RPMI8226 (cell line): ENCODE data around the gene RGL1.

Experiments used
- DNase-seq: peaks from one replicate; pipeline ENCODE4 v3.0.0-alpha.2; 2015

RGL1 gene

GRCh38 chr1:183824291-183824690, 19.4 kb downstream of the RGL1 start:
- DNase-seq, result no peak

- DNase-seq, result no peak
Measured at GRCh38 chr1:183827801-183828200, 22.9 kb downstream of the RGL1 start.

- no peak for DNase-seq
Measured at GRCh38 chr1:183830389-183830788, 25.5 kb downstream of the RGL1 start.

DNA sequence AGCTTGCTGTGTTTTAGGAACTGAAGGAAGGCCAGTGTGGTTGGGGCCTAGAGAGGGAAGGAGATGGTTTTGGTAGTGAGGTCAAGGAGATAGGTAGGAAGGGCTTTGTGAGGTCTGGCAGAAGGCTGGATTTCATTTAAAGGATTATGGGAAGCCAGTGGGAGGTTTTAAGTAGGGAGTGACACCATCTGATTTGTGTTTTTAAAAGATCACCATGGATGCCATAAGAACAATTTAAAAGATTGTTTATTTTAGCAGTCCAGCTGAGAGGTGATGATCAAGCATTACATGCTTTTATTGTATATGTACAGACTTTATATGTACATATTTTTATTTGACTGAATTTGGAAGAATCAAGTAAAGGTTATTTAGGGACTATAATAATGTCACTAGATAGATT, 26.4 kb downstream of the RGL1 start:
- no peak for DNase-seq

DNA sequence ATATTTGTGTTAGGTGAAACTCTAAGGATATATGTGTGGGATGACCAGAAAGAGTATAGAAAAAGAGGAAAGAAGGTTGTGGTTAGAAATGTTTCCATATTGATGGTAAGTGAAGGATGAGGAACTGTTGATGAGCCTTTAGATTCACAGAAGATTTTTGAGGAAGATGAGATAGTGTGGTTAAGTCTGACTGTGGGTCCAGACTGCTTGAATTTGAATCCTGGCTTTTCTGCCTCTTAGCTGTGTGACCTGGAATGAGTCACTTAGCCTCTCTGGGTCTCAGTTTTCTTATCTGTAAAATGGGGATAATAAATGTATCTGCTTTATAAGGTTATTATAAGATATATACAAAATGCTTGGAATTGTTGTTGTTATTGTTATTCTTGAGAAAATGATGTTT, 27.5 kb downstream of the RGL1 start:
- DNase-seq, result no peak

GRCh38 chr1:183834568-183834967, 29.6 kb downstream of the RGL1 start:
- no peak for DNase-seq

- DNase-seq, result no peak
Measured at GRCh38 chr1:183836598-183836997, 31.7 kb downstream of the RGL1 start.

DNA sequence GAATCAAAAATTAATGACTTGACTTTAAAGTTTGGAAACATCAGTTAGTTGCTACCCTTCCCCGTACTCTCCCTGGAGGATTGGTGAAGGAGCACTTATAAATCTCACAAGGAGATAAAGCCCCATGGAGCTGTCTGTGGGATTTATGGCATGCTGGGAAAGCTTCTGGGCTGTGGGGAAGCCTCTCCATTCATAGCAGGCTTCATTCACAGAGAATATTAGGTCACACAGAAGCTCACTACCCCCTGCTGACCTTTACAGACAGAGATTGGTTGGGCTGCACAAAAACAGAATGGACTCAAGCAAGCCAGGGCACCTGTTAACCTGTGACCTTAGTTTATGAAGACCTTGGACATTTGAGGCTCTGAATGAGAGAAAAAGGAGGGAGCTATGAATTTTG, 32.1 kb downstream of the RGL1 start:
- DNase-seq, result no peak

- DNase-seq, result no peak
Measured at GRCh38 chr1:183838221-183838620, 33.3 kb downstream of the RGL1 start.

DNA sequence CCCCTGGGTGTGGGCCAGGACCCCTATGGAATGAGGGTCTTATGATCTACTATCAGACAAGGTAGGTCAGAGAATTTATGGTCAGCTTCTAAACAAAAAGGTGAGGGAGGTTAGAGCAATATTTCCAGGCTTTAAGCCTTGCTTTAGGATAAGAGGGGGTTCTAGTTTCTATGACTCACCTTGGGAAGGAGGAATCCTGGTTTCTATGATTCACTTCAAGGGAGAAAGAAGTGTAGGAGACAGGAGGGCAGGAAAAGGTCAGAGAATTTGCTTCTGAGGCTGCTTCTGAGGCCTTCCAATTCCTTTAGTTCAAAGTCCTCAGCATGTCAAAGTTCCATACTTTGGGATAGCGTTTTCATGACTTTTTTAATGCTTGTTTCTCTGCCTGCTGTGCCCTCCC, 35.2 kb downstream of the RGL1 start:
- DNase-seq, result no peak

DNA sequence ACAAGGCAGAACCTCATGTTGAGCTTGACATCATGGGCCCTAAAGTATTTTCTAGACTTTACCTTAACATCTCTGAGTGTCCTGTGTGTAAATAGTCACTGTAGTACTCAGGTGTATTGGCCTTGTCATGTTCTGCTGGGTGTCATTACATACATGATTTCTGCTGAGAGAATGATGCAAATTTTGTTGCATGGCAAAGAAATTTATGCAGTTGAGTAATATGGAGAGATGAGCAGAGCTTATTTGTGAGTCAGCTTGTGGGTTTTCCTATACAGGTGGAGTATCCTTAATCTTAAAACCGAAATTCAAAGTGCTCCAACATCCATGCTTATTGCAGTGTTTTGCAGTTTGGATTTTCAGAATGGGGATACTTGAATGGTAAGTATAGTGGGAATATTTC, 36.6 kb downstream of the RGL1 start:
- DNase-seq, result peak; percentile 17

DNA sequence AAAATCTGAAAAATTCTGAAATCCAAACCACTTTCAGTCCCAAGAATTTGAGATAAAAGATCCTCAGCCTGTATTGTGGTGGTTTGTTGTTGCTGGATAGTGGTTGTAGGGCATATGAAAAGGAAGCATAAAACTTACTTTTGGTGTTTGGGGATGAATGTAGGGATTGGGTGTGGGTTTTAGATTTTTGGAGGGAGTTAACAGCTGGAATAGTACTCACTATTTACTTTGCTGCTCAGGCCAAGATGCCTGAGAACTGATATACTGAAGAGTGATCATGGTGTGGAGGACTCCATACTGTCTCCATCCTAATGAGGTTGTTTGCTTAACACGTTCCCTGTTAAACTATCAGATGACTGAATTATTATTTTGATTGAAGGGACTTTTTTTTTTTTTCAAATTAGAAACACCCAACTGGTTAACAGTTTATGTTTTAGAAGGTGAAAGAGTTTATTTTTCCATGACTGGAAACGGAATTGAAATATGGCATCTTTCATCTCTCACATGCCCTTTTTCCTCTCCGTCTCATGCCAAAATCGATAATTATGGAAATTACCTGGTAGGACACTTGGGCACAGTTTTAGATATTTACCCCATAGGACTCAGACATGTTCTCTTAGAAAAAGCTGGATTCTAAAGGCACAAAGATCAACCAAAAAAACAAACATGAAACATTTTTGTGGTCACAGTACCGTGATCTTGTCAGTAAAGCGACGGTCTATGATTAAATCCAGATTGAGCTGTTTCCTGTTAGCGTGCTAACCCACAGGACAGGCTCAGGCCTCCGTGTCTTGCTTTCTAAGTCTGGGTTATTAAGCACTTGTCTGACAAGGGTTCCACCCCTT, 37.3 kb downstream of the RGL1 start:
- DNase-seq, result peak; percentile 87

GRCh38 chr1:183842795-183843144, 37.9 kb downstream of the RGL1 start:
- no peak for DNase-seq

DNA sequence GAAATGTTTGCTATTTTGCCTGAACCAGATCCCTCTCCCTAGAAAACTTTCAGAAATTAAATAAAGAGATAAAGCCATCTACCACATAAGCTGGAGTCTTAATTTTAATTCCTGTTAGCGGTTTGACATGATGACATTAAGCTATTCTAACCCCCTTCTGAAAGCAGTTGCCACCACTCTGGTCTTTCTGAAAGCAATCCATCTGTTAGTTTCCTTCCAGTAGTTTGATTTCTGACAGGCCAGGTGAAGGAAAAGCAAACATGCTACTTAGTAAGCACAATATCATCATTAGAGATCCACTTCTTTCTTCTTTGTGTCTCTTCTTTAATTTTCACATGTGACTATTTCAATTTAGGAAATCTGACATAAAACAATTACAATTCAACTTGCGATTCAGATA, 39.9 kb downstream of the RGL1 start:
- DNase-seq, result peak; percentile 53

DNA sequence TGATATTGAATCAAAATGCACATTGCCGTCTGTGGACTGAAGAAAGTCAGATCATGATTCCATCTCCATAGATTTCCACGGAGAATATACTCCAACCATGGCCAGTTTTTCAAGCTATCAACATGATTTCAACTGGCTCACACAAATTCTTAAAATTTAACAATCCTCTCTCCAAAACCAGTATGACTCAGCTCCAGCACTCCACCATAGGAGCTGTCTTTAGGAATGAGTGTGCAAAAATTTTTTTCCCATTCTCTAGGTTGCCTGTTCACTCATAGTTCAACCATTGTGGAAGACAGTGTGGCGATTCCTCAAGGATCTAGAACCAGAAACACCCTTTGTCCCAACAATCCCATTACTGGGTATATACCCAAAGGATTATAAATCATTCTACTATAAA, 40.8 kb downstream of the RGL1 start:
- no peak for DNase-seq

GRCh38 chr1:183847641-183848040, 42.7 kb downstream of the RGL1 start:
- DNase-seq, result no peak

DNA sequence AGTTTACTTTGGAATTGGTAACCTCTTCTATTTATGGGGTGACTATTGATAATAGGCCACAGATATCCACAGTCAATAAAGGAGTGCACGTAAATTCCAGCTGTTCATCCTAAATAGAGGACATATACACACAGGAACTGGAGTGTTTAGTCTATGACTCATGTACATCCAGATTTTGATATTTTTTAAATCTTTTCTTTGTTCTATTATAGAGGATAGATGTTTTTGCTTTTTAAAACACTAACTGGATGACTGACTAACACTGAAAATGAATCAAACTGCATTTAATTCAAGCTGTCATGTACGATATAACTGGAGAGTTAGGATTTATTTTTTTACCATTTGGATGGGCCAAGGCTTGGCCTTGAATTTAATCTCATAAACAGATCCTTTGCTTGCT, 45.9 kb downstream of the RGL1 start:
- no peak for DNase-seq

GRCh38 chr1:183859119-183859518, 54.2 kb downstream of the RGL1 start:
- no peak for DNase-seq

GRCh38 chr1:183859831-183860230, 54.9 kb downstream of the RGL1 start:
- no peak for DNase-seq

- DNase-seq, result no peak
Measured at GRCh38 chr1:183862967-183863366, 58.0 kb downstream of the RGL1 start.

DNA sequence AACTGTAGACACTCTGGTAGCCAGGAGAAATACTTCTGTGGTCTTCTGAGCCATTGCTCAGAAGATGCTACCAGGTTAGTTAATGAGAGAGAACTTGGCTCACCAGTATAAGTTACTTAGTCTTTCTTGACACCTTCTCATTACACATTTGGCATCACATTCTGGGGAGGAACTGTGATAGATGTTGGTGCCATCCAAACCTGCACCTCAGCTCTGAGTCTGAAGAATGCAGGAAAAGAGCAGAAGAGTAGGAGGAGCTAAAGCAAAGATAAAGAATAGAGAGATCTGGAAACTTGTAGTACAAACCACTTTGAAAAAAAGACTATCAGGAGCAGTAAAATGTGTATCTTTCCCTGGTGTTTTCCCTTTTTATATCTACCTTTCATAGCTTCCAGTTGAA, 58.9 kb downstream of the RGL1 start:
- no peak for DNase-seq

DNA sequence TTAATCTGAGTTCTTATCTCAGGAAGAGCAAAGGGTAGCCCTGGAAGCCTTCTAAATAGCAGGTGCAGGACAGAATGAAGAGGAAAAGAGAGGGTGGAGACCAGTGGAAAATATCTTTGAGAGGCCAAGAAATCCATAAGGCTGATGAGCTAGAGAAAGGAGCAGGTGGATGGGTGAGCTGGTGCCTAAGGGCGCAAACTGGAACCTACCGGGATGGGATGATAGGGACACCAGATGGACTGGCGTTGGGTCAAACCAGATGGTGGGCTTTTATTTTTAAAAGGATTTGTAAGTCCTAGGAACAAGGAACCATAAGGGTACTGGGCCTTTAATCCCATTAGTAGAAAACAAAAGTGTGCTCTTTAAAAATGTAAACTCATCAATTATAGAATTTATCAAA, 59.7 kb downstream of the RGL1 start:
- DNase-seq, result no peak

GRCh38 chr1:183869230-183869629, 64.3 kb downstream of the RGL1 start:
- DNase-seq, result no peak

- DNase-seq, result no peak
Measured at GRCh38 chr1:183869664-183870063, 64.7 kb downstream of the RGL1 start.

DNA sequence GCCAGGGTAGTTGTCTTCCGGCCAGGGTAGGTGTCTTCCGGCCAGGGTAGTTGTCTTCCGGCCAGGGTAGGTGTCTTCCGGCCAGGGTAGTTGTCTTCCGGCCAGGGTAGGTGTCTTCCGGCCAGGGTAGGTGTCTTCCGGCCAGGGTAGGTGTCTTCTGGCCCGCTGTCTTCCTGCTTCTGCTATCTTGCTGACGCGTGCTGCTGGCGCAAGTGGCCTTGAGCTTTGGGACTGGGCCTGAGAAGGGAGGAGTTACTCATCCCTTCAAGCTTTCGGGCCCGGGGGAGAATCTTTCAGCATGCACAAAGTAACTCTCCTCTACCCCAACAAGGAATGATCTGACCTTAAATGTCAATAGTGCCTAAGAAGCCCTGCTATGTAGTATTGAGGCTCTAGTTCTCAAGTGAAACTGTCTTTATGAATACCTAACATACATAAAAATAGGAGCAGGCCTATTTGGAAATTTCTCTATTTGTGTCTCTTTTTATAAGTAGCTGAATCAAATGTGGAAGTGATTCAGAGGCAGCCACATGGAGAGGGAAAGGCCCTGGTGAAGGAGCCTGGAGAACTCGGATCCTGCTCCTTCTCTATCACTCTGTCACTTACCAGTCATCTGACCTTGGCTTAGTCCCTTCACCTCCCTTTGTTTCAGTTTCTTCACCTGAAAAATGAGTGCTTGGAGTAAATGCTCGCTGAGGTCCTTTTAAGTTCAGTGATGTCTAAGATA, 65.6 kb downstream of the RGL1 start:
- DNase-seq, result no peak
